ENCODE results near the gene ATG5. TPM values are rescaled to one million over a fixed set of nuclear protein-coding genes. Genes with fewer than 3 reads are reported as not detected.
"Not testable (repeated sequence)": the region's sequence is repeated elsewhere in the genome, so short reads cannot be mapped to it uniquely, and the experiment has no call there.

ATG5 gene
- total RNA-seq, 4 donors from 2014 or later = 25.3 to 47.8 (median 35.2) TPM

DNA sequence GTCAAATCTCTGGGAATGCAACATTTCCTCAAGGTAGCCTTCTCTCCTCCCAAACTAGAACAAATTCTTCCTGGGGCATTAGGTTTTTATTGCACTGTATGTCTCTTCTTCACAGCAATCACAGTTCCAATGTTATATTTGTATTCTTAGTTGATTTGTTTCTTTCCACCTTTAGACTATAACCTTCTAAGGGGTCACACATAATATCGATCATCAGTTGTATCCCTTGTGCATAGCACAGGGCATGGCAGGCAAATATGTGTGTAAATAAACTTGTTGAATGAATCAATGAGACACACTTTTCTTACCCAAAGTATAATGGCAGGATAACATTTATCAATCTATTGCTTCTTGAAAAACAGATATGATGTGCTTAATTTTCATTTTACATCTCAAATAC is 81.0 kb downstream of the ATG5 start:
- no peak overlapping the region for H3K27ac ChIP-seq (replicated peaks in 1 of 4)
- H3K27me3 ChIP-seq = no peaks in the 10 kb centered on the region
- peaks cover 0 to 19% (median 15%) of the 10 kb centered on the region in 4 donors for H3K4me1 ChIP-seq
- DNase-seq (ENCODE audit: extremely low spot score) = no peak
- peaks cover 0 to 9% (median 4%) of the 10 kb centered on the region in 4 donors for H3K36me3 ChIP-seq
- no peaks in the 10 kb centered on the region for H3K9me3 ChIP-seq
- 86% methylated on average over 1 of the region's 1 CpG for WGBS
- intact Hi-C loops (cut with DNase I) = no loop called here
- TF ChIP-seq, protein P1, sequence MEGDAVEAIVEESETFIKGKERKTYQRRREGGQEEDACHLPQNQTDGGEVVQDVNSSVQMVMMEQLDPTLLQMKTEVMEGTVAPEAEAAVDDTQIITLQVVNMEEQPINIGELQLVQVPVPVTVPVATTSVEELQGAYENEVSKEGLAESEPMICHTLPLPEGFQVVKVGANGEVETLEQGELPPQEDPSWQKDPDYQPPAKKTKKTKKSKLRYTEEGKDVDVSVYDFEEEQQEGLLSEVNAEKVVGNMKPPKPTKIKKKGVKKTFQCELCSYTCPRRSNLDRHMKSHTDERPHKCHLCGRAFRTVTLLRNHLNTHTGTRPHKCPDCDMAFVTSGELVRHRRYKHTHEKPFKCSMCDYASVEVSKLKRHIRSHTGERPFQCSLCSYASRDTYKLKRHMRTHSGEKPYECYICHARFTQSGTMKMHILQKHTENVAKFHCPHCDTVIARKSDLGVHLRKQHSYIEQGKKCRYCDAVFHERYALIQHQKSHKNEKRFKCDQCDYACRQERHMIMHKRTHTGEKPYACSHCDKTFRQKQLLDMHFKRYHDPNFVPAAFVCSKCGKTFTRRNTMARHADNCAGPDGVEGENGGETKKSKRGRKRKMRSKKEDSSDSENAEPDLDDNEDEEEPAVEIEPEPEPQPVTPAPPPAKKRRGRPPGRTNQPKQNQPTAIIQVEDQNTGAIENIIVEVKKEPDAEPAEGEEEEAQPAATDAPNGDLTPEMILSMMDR (IDR thresholded peaks at IDR 0.05) = no peak
- TF ChIP-seq EP300 (IDR thresholded peaks at IDR 0.05) = no peak
- TF ChIP-seq POLR2A (IDR thresholded peaks at IDR 0.05; ENCODE audit: low read depth) = no peak
- no peak for TF ChIP-seq POLR2AphosphoS5 (IDR thresholded peaks at IDR 0.05)
- H3K4me3 ChIP-seq = no peak overlapping the region

- no peak overlapping the region for H3K27ac ChIP-seq (replicated peaks in 1 of 4)
- intact Hi-C loops (cut with DNase I) = no loop called here
- no peaks in the 10 kb centered on the region for H3K9me3 ChIP-seq
- no peaks in the 10 kb centered on the region for H3K27me3 ChIP-seq
- 80% methylated on average over 4 of the region's 4 CpGs for WGBS
- peaks cover 0 to 9% (median 4%) of the 10 kb centered on the region in 4 donors for H3K36me3 ChIP-seq
- H3K4me3 ChIP-seq = no peak overlapping the region
- H3K4me1 ChIP-seq = peaks cover 0 to 19% (median 15%) of the 10 kb centered on the region in 4 donors
- TF ChIP-seq, protein P1 (IDR thresholded peaks at IDR 0.05) = no peak
- TF ChIP-seq EP300 (IDR thresholded peaks at IDR 0.05) = no peak
- TF ChIP-seq POLR2A (IDR thresholded peaks at IDR 0.05; ENCODE audit: low read depth) = no peak
- TF ChIP-seq POLR2AphosphoS5 (IDR thresholded peaks at IDR 0.05) = no peak
- no peak for DNase-seq (ENCODE audit: extremely low spot score)
These were observed 82.3 kb downstream of the ATG5 start for GRCh38 chr6:106243261-106243660.

DNA sequence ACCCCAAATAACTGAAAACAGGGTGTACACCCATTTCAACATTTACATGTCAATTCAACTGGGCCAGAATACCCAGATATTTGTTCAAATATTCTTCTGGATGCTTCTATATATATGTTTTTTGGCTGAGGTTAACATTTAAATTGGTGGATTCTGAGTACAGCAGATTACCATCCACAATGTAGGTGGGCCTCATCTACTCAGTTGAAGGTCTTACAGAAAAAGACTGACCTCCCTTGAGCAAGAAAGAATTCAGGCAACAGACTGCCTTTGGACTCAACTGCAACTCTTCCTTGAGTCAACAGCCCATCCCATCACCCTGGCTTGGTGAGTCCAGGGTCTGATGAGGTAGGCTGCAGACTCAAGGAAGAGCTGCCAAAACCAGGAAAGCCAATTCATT is 84.1 kb downstream of the ATG5 start:
- TF ChIP-seq EP300 (IDR thresholded peaks at IDR 0.05) (no peak), POLR2AphosphoS5 (IDR thresholded peaks at IDR 0.05) (no peak), POLR2A (IDR thresholded peaks at IDR 0.05; ENCODE audit: low read depth) (no peak)
- TF ChIP-seq, protein P1 (IDR thresholded peaks at IDR 0.05) = no peak
- H3K9me3 ChIP-seq = no peaks in the 10 kb centered on the region
- H3K4me3 ChIP-seq = no peak overlapping the region
- intact Hi-C loops (cut with DNase I) = no loop called here
- no peaks in the 10 kb centered on the region for H3K36me3 ChIP-seq
- H3K27me3 ChIP-seq = no peaks in the 10 kb centered on the region
- no peak for DNase-seq (ENCODE audit: extremely low spot score)
- H3K27ac ChIP-seq (replicated peaks in 1 of 4) = no peak overlapping the region
- peaks cover 0 to 9% (median 6%) of the 10 kb centered on the region in 4 donors for H3K4me1 ChIP-seq

- intact Hi-C loops (cut with DNase I) = no loop called here
- TF ChIP-seq EP300 (IDR thresholded peaks at IDR 0.05) = no peak
- TF ChIP-seq, protein P1 (IDR thresholded peaks at IDR 0.05) = no peak
- no peak for TF ChIP-seq POLR2AphosphoS5 (IDR thresholded peaks at IDR 0.05)
- TF ChIP-seq POLR2A (IDR thresholded peaks at IDR 0.05; ENCODE audit: low read depth) = no peak
- no peak for DNase-seq (ENCODE audit: extremely low spot score)
- no peaks in the 10 kb centered on the region for H3K27me3 ChIP-seq
- H3K4me1 ChIP-seq = no peaks in the 10 kb centered on the region
- no peaks in the 10 kb centered on the region for H3K9me3 ChIP-seq
- H3K36me3 ChIP-seq = peaks cover 0 to 3% (median 0%) of the 10 kb centered on the region in 4 donors
- no peak overlapping the region for H3K4me3 ChIP-seq
- WGBS = 100% methylated on average over 1 of the region's 1 CpG
- H3K27ac ChIP-seq (replicated peaks in 1 of 4) = no peak overlapping the region
These were observed 88.3 kb downstream of the ATG5 start for GRCh38 chr6:106237286-106237685.

GRCh38 chr6:106229876-106230445 is 95.6 kb downstream of the ATG5 start:
- H3K9me3 ChIP-seq; H3K27me3 ChIP-seq; H3K36me3 ChIP-seq; H3K27ac ChIP-seq (replicated peaks in 1 of 4); H3K4me1 ChIP-seq; H3K4me3 ChIP-seq; DNase-seq (ENCODE audit: extremely low spot score); intact Hi-C loops (cut with DNase I): not testable (repeated sequence)
- WGBS = 80% methylated on average over 5 of the region's 5 CpGs
